Measurements from ENCODE around the gene HVCN1.

HVCN1 gene

GRCh38 chr12:110689281-110690126 lies 589 bp upstream of the HVCN1 start:
- peak overlapping the region; percentile 64 to 72 for H3K4me3 ChIP-seq (ENCODE audit: low read depth in 1 of 2, low read length in 2 of 2)
- H3K27ac ChIP-seq (ENCODE audit: low read depth, low read length) = no peak overlapping the region
- peak overlapping the region; percentile 20 to 69 for H3K9ac ChIP-seq (ENCODE audit: low read depth in 1 of 2, low read length in 2 of 2)
- H3K4me1 ChIP-seq (ENCODE audit: control insufficient read depth in 1 of 2, insufficient read depth in 2 of 2, low read length in 2 of 2) = peaks cover 15 to 21% of the 10 kb centered on the region in 2 donors
- H3K9me3 ChIP-seq (ENCODE audit: control insufficient read depth in 1 of 2, low read length in 2 of 2) = no peaks in the 10 kb centered on the region
- H3K36me3 ChIP-seq (ENCODE audit: control insufficient read depth in 1 of 2, insufficient read depth in 2 of 2, low read length in 2 of 2) = no peaks in the 10 kb centered on the region
- H3K27me3 ChIP-seq (ENCODE audit: control insufficient read depth in 1 of 2, insufficient read depth in 2 of 2, low read length in 2 of 2) = peaks cover 5 to 12% of the 10 kb centered on the region in 2 donors

GRCh38 chr12:110687396-110688169 lies 1.3 kb downstream of the HVCN1 start:
- H3K36me3 ChIP-seq (ENCODE audit: control insufficient read depth in 1 of 2, insufficient read depth in 2 of 2, low read length in 2 of 2) = no peaks in the 10 kb centered on the region
- H3K27me3 ChIP-seq (ENCODE audit: control insufficient read depth in 1 of 2, insufficient read depth in 2 of 2, low read length in 2 of 2) = peaks cover 5 to 12% of the 10 kb centered on the region in 2 donors
- H3K4me3 ChIP-seq (ENCODE audit: low read depth in 1 of 2, low read length in 2 of 2) = peak overlapping the region; percentile 72 to 84
- peaks cover 15 to 21% of the 10 kb centered on the region in 2 donors for H3K4me1 ChIP-seq (ENCODE audit: control insufficient read depth in 1 of 2, insufficient read depth in 2 of 2, low read length in 2 of 2)
- peak overlapping the region in 1 of 2 donors; percentile 53 for H3K9ac ChIP-seq (ENCODE audit: low read depth in 1 of 2, low read length in 2 of 2)
- no peaks in the 10 kb centered on the region for H3K9me3 ChIP-seq (ENCODE audit: control insufficient read depth in 1 of 2, low read length in 2 of 2)
- H3K27ac ChIP-seq (ENCODE audit: low read depth, low read length) = no peak overlapping the region

GRCh38 chr12:110686294-110686903 lies 2.5 kb downstream of the HVCN1 start:
- H3K9ac ChIP-seq (ENCODE audit: low read depth in 1 of 2, low read length in 2 of 2) = no peak overlapping the region

GRCh38 chr12:110684312-110684836 lies 4.5 kb downstream of the HVCN1 start:
- Histone ChIP-seq H3K27me3 (ENCODE audit: control insufficient read depth in 1 of 2, insufficient read depth in 2 of 2, low read length in 2 of 2) (peaks cover 5 to 12% of the 10 kb centered on the region in 2 donors), H3K4me3 (ENCODE audit: low read depth in 1 of 2, low read length in 2 of 2) (no peak overlapping the region), H3K36me3 (ENCODE audit: control insufficient read depth in 1 of 2, insufficient read depth in 2 of 2, low read length in 2 of 2) (no peaks in the 10 kb centered on the region), H3K27ac (ENCODE audit: low read depth, low read length) (no peak overlapping the region), H3K9me3 (ENCODE audit: control insufficient read depth in 1 of 2, low read length in 2 of 2) (no peaks in the 10 kb centered on the region), H3K4me1 (ENCODE audit: control insufficient read depth in 1 of 2, insufficient read depth in 2 of 2, low read length in 2 of 2) (peaks cover 10 to 11% of the 10 kb centered on the region in 2 donors), H3K9ac (ENCODE audit: low read depth in 1 of 2, low read length in 2 of 2) (no peak overlapping the region)

More at GRCh38 chr12:110686294-110686903, 2.5 kb downstream of the HVCN1 start:
- Histone ChIP-seq H3K27ac (ENCODE audit: low read depth, low read length) (no peak overlapping the region), H3K4me3 (ENCODE audit: low read depth in 1 of 2, low read length in 2 of 2) (no peak overlapping the region), H3K4me1 (ENCODE audit: control insufficient read depth in 1 of 2, insufficient read depth in 2 of 2, low read length in 2 of 2) (peaks cover 15 to 21% of the 10 kb centered on the region in 2 donors), H3K36me3 (ENCODE audit: control insufficient read depth in 1 of 2, insufficient read depth in 2 of 2, low read length in 2 of 2) (no peaks in the 10 kb centered on the region), H3K27me3 (ENCODE audit: control insufficient read depth in 1 of 2, insufficient read depth in 2 of 2, low read length in 2 of 2) (peaks cover 5 to 12% of the 10 kb centered on the region in 2 donors), H3K9me3 (ENCODE audit: control insufficient read depth in 1 of 2, low read length in 2 of 2) (no peaks in the 10 kb centered on the region)

GRCh38 chr12:110683888-110684287 lies 5.0 kb downstream of the HVCN1 start:
- peaks cover 5 to 12% of the 10 kb centered on the region in 2 donors for H3K27me3 ChIP-seq (ENCODE audit: control insufficient read depth in 1 of 2, insufficient read depth in 2 of 2, low read length in 2 of 2)
- H3K9me3 ChIP-seq (ENCODE audit: control insufficient read depth in 1 of 2, low read length in 2 of 2) = no peaks in the 10 kb centered on the region
- H3K4me1 ChIP-seq (ENCODE audit: control insufficient read depth in 1 of 2, insufficient read depth in 2 of 2, low read length in 2 of 2) = peaks cover 10% of the 10 kb centered on the region in 2 donors
- H3K27ac ChIP-seq (ENCODE audit: low read depth, low read length) = no peak overlapping the region
- H3K9ac ChIP-seq (ENCODE audit: low read depth in 1 of 2, low read length in 2 of 2) = no peak overlapping the region
- no peak overlapping the region for H3K4me3 ChIP-seq (ENCODE audit: low read depth in 1 of 2, low read length in 2 of 2)
- H3K36me3 ChIP-seq (ENCODE audit: control insufficient read depth in 1 of 2, insufficient read depth in 2 of 2, low read length in 2 of 2) = no peaks in the 10 kb centered on the region

GRCh38 chr12:110680032-110680431 lies 8.9 kb downstream of the HVCN1 start:
- Histone ChIP-seq H3K4me3 (ENCODE audit: low read depth in 1 of 2, low read length in 2 of 2) (no peak overlapping the region), H3K9ac (ENCODE audit: low read depth in 1 of 2, low read length in 2 of 2) (no peak overlapping the region), H3K27me3 (ENCODE audit: control insufficient read depth in 1 of 2, insufficient read depth in 2 of 2, low read length in 2 of 2) (no peaks in the 10 kb centered on the region), H3K4me1 (ENCODE audit: control insufficient read depth in 1 of 2, insufficient read depth in 2 of 2, low read length in 2 of 2) (peaks cover 0 to 12% of the 10 kb centered on the region in 2 donors), H3K27ac (ENCODE audit: low read depth, low read length) (no peak overlapping the region), H3K36me3 (ENCODE audit: control insufficient read depth in 1 of 2, insufficient read depth in 2 of 2, low read length in 2 of 2) (no peaks in the 10 kb centered on the region), H3K9me3 (ENCODE audit: control insufficient read depth in 1 of 2, low read length in 2 of 2) (no peaks in the 10 kb centered on the region)

- no peak overlapping the region for H3K27ac ChIP-seq (ENCODE audit: low read depth, low read length)
- H3K9me3 ChIP-seq (ENCODE audit: control insufficient read depth in 1 of 2, low read length in 2 of 2) = no peaks in the 10 kb centered on the region
- no peak overlapping the region for H3K9ac ChIP-seq (ENCODE audit: low read depth in 1 of 2, low read length in 2 of 2)
- H3K36me3 ChIP-seq (ENCODE audit: control insufficient read depth in 1 of 2, insufficient read depth in 2 of 2, low read length in 2 of 2) = no peaks in the 10 kb centered on the region
- H3K4me3 ChIP-seq (ENCODE audit: low read depth in 1 of 2, low read length in 2 of 2) = no peak overlapping the region
- H3K4me1 ChIP-seq (ENCODE audit: control insufficient read depth in 1 of 2, insufficient read depth in 2 of 2, low read length in 2 of 2) = peaks cover 0 to 12% of the 10 kb centered on the region in 2 donors
- H3K27me3 ChIP-seq (ENCODE audit: control insufficient read depth in 1 of 2, insufficient read depth in 2 of 2, low read length in 2 of 2) = no peaks in the 10 kb centered on the region
Measured at GRCh38 chr12:110679201-110679600, 9.7 kb downstream of the HVCN1 start.

- Histone ChIP-seq H3K9ac (ENCODE audit: low read depth in 1 of 2, low read length in 2 of 2) (no peak overlapping the region), H3K4me1 (ENCODE audit: control insufficient read depth in 1 of 2, insufficient read depth in 2 of 2, low read length in 2 of 2) (peaks cover 0 to 12% of the 10 kb centered on the region in 2 donors), H3K36me3 (ENCODE audit: control insufficient read depth in 1 of 2, insufficient read depth in 2 of 2, low read length in 2 of 2) (no peaks in the 10 kb centered on the region), H3K27ac (ENCODE audit: low read depth, low read length) (no peak overlapping the region), H3K9me3 (ENCODE audit: control insufficient read depth in 1 of 2, low read length in 2 of 2) (no peaks in the 10 kb centered on the region), H3K4me3 (ENCODE audit: low read depth in 1 of 2, low read length in 2 of 2) (no peak overlapping the region), H3K27me3 (ENCODE audit: control insufficient read depth in 1 of 2, insufficient read depth in 2 of 2, low read length in 2 of 2) (no peaks in the 10 kb centered on the region)
Measured at GRCh38 chr12:110677982-110678381, 10.9 kb downstream of the HVCN1 start.

GRCh38 chr12:110677206-110677911 lies 11.6 kb downstream of the HVCN1 start:
- Histone ChIP-seq H3K9ac (ENCODE audit: low read depth in 1 of 2, low read length in 2 of 2) (no peak overlapping the region), H3K4me1 (ENCODE audit: control insufficient read depth in 1 of 2, insufficient read depth in 2 of 2, low read length in 2 of 2) (peaks cover 0 to 12% of the 10 kb centered on the region in 2 donors)

More at GRCh38 chr12:110677206-110677911, 11.6 kb downstream of the HVCN1 start:
- no peak overlapping the region for H3K4me3 ChIP-seq (ENCODE audit: low read depth in 1 of 2, low read length in 2 of 2)
- H3K27me3 ChIP-seq (ENCODE audit: control insufficient read depth in 1 of 2, insufficient read depth in 2 of 2, low read length in 2 of 2) = no peaks in the 10 kb centered on the region
- no peaks in the 10 kb centered on the region for H3K9me3 ChIP-seq (ENCODE audit: control insufficient read depth in 1 of 2, low read length in 2 of 2)
- no peak overlapping the region for H3K27ac ChIP-seq (ENCODE audit: low read depth, low read length)
- H3K36me3 ChIP-seq (ENCODE audit: control insufficient read depth in 1 of 2, insufficient read depth in 2 of 2, low read length in 2 of 2) = no peaks in the 10 kb centered on the region

Measured in duodenal mucosa (tissue), 2 donors.